NCI-H128 (cell line): Measurements from ENCODE around the gene OR4E1.
"Not testable (repeated sequence)": the region's sequence is repeated elsewhere in the genome, so short reads cannot be mapped to it uniquely, and the experiment has no call there.

Experiments used
- DNase-seq: peaks from one replicate; lab custom pipeline; 2025; ENCODE audit not compliant: unreplicated experiment; lab: John Stamatoyannopoulos, UW

Gene OR4E1

GRCh38 chr14:21673718-21674117 is at the start of gene OR4E1:
TSS of gene OR4E1 (minus strand) at chr14:21673818. CDS start at chr14:21670935, 2,883 bp downstream.
- DNase-seq, result no peak

GRCh38 chr14:21721504-21721903 is 47.9 kb upstream of the OR4E1 start:
- DNase-seq, result no peak

GRCh38 chr14:21719841-21720240 is 46.2 kb upstream of the OR4E1 start:
- no peak for DNase-seq

- DNase-seq, result no peak
Observed at GRCh38 chr14:21714318-21714929, 40.8 kb upstream of the OR4E1 start.

GRCh38 chr14:21712036-21712435 is 38.4 kb upstream of the OR4E1 start:
- DNase-seq, result no peak

- no peak for DNase-seq
Observed at GRCh38 chr14:21711360-21711961, 37.8 kb upstream of the OR4E1 start.

GRCh38 chr14:21704338-21704737 is 30.7 kb upstream of the OR4E1 start:
- DNase-seq, result no peak

- no peak for DNase-seq
Observed at GRCh38 chr14:21703357-21704326, 30.0 kb upstream of the OR4E1 start.

- no peak for DNase-seq
Observed at GRCh38 chr14:21702316-21702715, 28.7 kb upstream of the OR4E1 start.

GRCh38 chr14:21699551-21699950 is 25.9 kb upstream of the OR4E1 start:
- DNase-seq, result no peak

GRCh38 chr14:21698538-21698937 is 24.9 kb upstream of the OR4E1 start:
- not testable (repeated sequence) for DNase-seq

- DNase-seq, result not testable (repeated sequence)
Observed at GRCh38 chr14:21697662-21698061, 24.0 kb upstream of the OR4E1 start.

- no peak for DNase-seq
Observed at GRCh38 chr14:21694425-21694824, 20.8 kb upstream of the OR4E1 start.

- DNase-seq, result no peak
Observed at GRCh38 chr14:21686468-21686867, 12.8 kb upstream of the OR4E1 start.

- DNase-seq, result no peak
Observed at GRCh38 chr14:21680072-21680471, 6.5 kb upstream of the OR4E1 start.

GRCh38 chr14:21675566-21675965 is 1.9 kb upstream of the OR4E1 start:
- no peak for DNase-seq

GRCh38 chr14:21672116-21672515 is 1.5 kb downstream of the OR4E1 start:
- DNase-seq, result no peak

GRCh38 chr14:21671371-21671770 is 2.2 kb downstream of the OR4E1 start:
- DNase-seq, result no peak

- no peak for DNase-seq
Observed at GRCh38 chr14:21669284-21669683, 4.3 kb downstream of the OR4E1 start.

- DNase-seq, result no peak
Observed at GRCh38 chr14:21668377-21668776, 5.2 kb downstream of the OR4E1 start.

GRCh38 chr14:21656980-21657379 is 16.6 kb downstream of the OR4E1 start:
- no peak for DNase-seq

GRCh38 chr14:21654215-21654614 is 19.4 kb downstream of the OR4E1 start:
- no peak for DNase-seq
